Measurements from ENCODE around the gene UBE2QL1. TPM values are rescaled to one million over a fixed set of nuclear protein-coding genes. Genes with fewer than 3 reads are reported as not detected.

Gene UBE2QL1
- total and polyA plus RNA-seq, 4 donors = 9.3 to 60.1 (median 42.3) TPM

DNA sequence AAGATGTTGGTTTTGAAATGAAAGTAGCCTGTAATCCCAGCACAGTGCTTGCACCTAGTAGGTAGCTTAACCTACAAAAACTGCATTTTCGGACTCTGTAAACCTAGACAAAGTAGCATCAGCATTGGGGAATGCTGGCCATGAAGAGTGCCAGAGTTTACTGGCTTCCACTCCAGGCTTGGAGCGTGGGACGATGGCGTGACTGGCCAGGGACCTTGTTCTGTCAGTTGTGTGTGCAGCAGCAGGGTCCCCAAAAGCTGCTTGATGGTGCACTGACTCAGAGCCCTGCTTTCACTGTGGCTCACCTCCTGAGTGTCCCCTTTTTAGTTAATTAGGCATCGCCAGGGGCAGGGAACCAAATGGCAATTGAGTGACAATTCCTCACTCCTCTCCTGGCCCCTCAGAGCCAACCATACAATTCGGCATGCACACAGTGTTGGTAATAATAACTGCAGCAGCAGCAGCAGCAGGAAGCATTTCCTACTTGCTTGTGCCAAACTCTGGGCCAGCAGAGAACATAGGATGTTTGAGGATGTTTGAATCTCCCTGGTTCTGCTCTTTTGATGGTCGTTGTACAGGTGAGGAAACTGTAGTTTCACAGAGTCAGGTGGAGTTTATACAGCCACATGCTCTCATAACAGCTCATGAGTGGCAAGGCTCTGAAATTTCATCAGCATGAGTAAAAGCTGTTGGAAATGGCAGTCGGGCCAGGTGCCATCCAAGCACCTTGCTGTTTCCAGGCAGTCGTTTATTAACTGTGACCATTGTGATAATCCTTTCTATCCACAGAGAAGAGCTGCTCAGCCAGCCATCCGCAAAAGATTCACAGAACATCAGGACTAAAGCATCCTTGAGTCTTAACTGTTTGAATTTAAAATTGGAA, 4.2 kb downstream of the UBE2QL1 start:
- peaks cover 11% of the 10 kb centered on the region for H3K36me3 ChIP-seq (ENCODE audit: control insufficient read depth, insufficient read depth, low read length)
- peak in 1 of 6 donors; percentile 45 for DNase-seq (ENCODE audit: low read depth in 4 of 6, low spot score in 6 of 6)
- no peak overlapping the region for H3K27ac ChIP-seq (ENCODE audit: low read depth, low read length)
- 61% methylated on average over 7 of the region's 10 CpGs for WGBS (ENCODE audit: insufficient coverage)
- H3K4me1 ChIP-seq (ENCODE audit: control insufficient read depth, insufficient read depth, low read length) = peaks cover 16% of the 10 kb centered on the region
- no peak overlapping the region for H3K4me3 ChIP-seq (ENCODE audit: low read depth, low read length)
- H3K27me3 ChIP-seq (ENCODE audit: control insufficient read depth, insufficient read depth, low read length) = peaks cover 13% of the 10 kb centered on the region
- no peaks in the 10 kb centered on the region for H3K9me3 ChIP-seq (ENCODE audit: control insufficient read depth, insufficient read depth, low read length)

GRCh38 chr5:6453937-6454560, 5.4 kb downstream of the UBE2QL1 start:
- DNase-seq (ENCODE audit: low read depth in 4 of 6, low spot score in 6 of 6) = no peak
- Histone ChIP-seq H3K27ac (ENCODE audit: low read depth, low read length) (no peak overlapping the region), H3K27me3 (ENCODE audit: control insufficient read depth, insufficient read depth, low read length) (peaks cover 13% of the 10 kb centered on the region), H3K4me3 (ENCODE audit: low read depth, low read length) (no peak overlapping the region), H3K9me3 (ENCODE audit: control insufficient read depth, insufficient read depth, low read length) (no peaks in the 10 kb centered on the region), H3K36me3 (ENCODE audit: control insufficient read depth, insufficient read depth, low read length) (peaks cover 8% of the 10 kb centered on the region), H3K4me1 (ENCODE audit: control insufficient read depth, insufficient read depth, low read length) (peaks cover 12% of the 10 kb centered on the region)
- WGBS (ENCODE audit: insufficient coverage) = 100% methylated on average over 1 of the region's 2 CpGs

DNA sequence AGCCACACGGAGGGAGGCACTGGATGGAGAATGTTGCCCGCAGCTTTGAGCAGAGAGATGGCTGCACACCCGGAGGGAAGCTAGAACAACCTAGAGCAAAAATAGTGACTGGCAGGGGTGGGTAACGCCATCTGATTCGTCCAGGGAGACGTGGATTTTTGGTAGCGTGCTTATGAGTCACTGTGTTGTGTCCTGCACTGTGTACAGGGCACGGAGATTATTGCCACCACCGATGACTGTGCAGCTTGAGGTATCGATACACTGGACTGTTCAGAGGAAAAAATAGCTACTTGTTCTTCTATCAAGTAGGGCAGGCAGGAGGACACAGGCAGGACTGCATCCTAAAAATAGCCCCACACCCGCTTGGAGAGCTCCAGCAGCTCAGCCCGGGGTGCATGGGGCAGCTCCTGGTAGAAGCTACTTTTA, 6.0 kb downstream of the UBE2QL1 start:
- H3K4me3 ChIP-seq (ENCODE audit: low read depth, low read length) = no peak overlapping the region
- peaks cover 9% of the 10 kb centered on the region for H3K27me3 ChIP-seq (ENCODE audit: control insufficient read depth, insufficient read depth, low read length)
- DNase-seq (ENCODE audit: low read depth in 4 of 6, low spot score in 6 of 6) = no peak
- H3K36me3 ChIP-seq (ENCODE audit: control insufficient read depth, insufficient read depth, low read length) = peaks cover 8% of the 10 kb centered on the region
- WGBS (ENCODE audit: insufficient coverage) = 70% methylated on average over 12 of the region's 12 CpGs
- no peaks in the 10 kb centered on the region for H3K9me3 ChIP-seq (ENCODE audit: control insufficient read depth, insufficient read depth, low read length)
- H3K27ac ChIP-seq (ENCODE audit: low read depth, low read length) = no peak overlapping the region
- H3K4me1 ChIP-seq (ENCODE audit: control insufficient read depth, insufficient read depth, low read length) = peaks cover 7% of the 10 kb centered on the region

GRCh38 chr5:6455571-6456200, 7.0 kb downstream of the UBE2QL1 start:
- WGBS (ENCODE audit: insufficient coverage) = 76% methylated on average over 10 of the region's 13 CpGs
- Histone ChIP-seq H3K36me3 (ENCODE audit: control insufficient read depth, insufficient read depth, low read length) (peaks cover 8% of the 10 kb centered on the region), H3K27me3 (ENCODE audit: control insufficient read depth, insufficient read depth, low read length) (peaks cover 4% of the 10 kb centered on the region), H3K9me3 (ENCODE audit: control insufficient read depth, insufficient read depth, low read length) (no peaks in the 10 kb centered on the region), H3K4me1 (ENCODE audit: control insufficient read depth, insufficient read depth, low read length) (peaks cover 5% of the 10 kb centered on the region), H3K4me3 (ENCODE audit: low read depth, low read length) (no peak overlapping the region), H3K27ac (ENCODE audit: low read depth, low read length) (no peak overlapping the region)
- no peak for DNase-seq (ENCODE audit: low read depth in 4 of 6, low spot score in 6 of 6)

GRCh38 chr5:6456766-6457370, 8.2 kb downstream of the UBE2QL1 start:
- H3K27ac ChIP-seq (ENCODE audit: low read depth, low read length) = no peak overlapping the region
- DNase-seq (ENCODE audit: low read depth in 4 of 6, low spot score in 6 of 6) = no peak
- no peak overlapping the region for H3K4me3 ChIP-seq (ENCODE audit: low read depth, low read length)
- H3K27me3 ChIP-seq (ENCODE audit: control insufficient read depth, insufficient read depth, low read length) = peaks cover 3% of the 10 kb centered on the region
- H3K4me1 ChIP-seq (ENCODE audit: control insufficient read depth, insufficient read depth, low read length) = peaks cover 5% of the 10 kb centered on the region
- no peaks in the 10 kb centered on the region for H3K9me3 ChIP-seq (ENCODE audit: control insufficient read depth, insufficient read depth, low read length)
- WGBS (ENCODE audit: insufficient coverage) = 75% methylated on average over 5 of the region's 6 CpGs
- H3K36me3 ChIP-seq (ENCODE audit: control insufficient read depth, insufficient read depth, low read length) = peaks cover 8% of the 10 kb centered on the region

GRCh38 chr5:6457592-6457991, 8.9 kb downstream of the UBE2QL1 start:
- Histone ChIP-seq H3K27me3 (ENCODE audit: control insufficient read depth, insufficient read depth, low read length) (peaks cover 2% of the 10 kb centered on the region), H3K36me3 (ENCODE audit: control insufficient read depth, insufficient read depth, low read length) (peaks cover 12% of the 10 kb centered on the region), H3K27ac (ENCODE audit: low read depth, low read length) (no peak overlapping the region), H3K4me1 (ENCODE audit: control insufficient read depth, insufficient read depth, low read length) (peaks cover 9% of the 10 kb centered on the region), H3K9me3 (ENCODE audit: control insufficient read depth, insufficient read depth, low read length) (no peaks in the 10 kb centered on the region), H3K4me3 (ENCODE audit: low read depth, low read length) (no peak overlapping the region)
- WGBS (ENCODE audit: insufficient coverage) = 76% methylated on average over 2 of the region's 5 CpGs
- no peak for DNase-seq (ENCODE audit: low read depth in 4 of 6, low spot score in 6 of 6)

DNA sequence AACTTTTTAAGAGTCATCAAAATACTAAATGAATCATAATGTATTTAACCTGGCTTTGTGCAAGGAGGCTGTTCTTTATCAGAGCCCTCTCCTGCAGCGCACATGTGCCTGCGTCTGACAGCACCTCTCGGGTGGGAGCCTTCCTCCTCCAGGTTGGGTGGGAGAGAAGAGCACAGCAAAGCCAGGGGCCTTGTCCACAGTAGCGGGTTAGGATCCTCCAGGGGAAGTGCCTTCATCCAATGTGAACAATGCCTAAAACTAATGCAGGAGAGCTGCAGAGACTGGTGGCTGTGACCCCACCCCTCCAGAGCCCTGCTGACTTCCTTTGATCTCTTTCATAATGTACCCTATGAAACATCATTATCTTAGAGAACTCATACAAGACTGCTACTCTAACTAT, 10.2 kb downstream of the UBE2QL1 start:
- H3K4me3 ChIP-seq (ENCODE audit: low read depth, low read length) = no peak overlapping the region
- peaks cover 5% of the 10 kb centered on the region for H3K4me1 ChIP-seq (ENCODE audit: control insufficient read depth, insufficient read depth, low read length)
- peaks cover 12% of the 10 kb centered on the region for H3K36me3 ChIP-seq (ENCODE audit: control insufficient read depth, insufficient read depth, low read length)
- H3K27ac ChIP-seq (ENCODE audit: low read depth, low read length) = no peak overlapping the region
- no peaks in the 10 kb centered on the region for H3K27me3 ChIP-seq (ENCODE audit: control insufficient read depth, insufficient read depth, low read length)
- WGBS (ENCODE audit: insufficient coverage) = 60% methylated on average over 2 of the region's 4 CpGs
- no peak for DNase-seq (ENCODE audit: low read depth in 4 of 6, low spot score in 6 of 6)
- H3K9me3 ChIP-seq (ENCODE audit: control insufficient read depth, insufficient read depth, low read length) = no peaks in the 10 kb centered on the region

GRCh38 chr5:6459896-6460295, 11.2 kb downstream of the UBE2QL1 start:
- peaks cover 12% of the 10 kb centered on the region for H3K36me3 ChIP-seq (ENCODE audit: control insufficient read depth, insufficient read depth, low read length)
- no peak overlapping the region for H3K27ac ChIP-seq (ENCODE audit: low read depth, low read length)
- 90% methylated on average over 2 of the region's 5 CpGs for WGBS (ENCODE audit: insufficient coverage)
- no peaks in the 10 kb centered on the region for H3K27me3 ChIP-seq (ENCODE audit: control insufficient read depth, insufficient read depth, low read length)
- no peaks in the 10 kb centered on the region for H3K9me3 ChIP-seq (ENCODE audit: control insufficient read depth, insufficient read depth, low read length)
- H3K4me3 ChIP-seq (ENCODE audit: low read depth, low read length) = no peak overlapping the region
- peaks cover 5% of the 10 kb centered on the region for H3K4me1 ChIP-seq (ENCODE audit: control insufficient read depth, insufficient read depth, low read length)
- DNase-seq (ENCODE audit: low read depth in 4 of 6, low spot score in 6 of 6) = no peak

GRCh38 chr5:6461006-6461405, 12.3 kb downstream of the UBE2QL1 start:
- WGBS (ENCODE audit: insufficient coverage) = no CpG with 5 or more reads among the region's 2 CpGs
- peaks cover 11% of the 10 kb centered on the region for H3K4me1 ChIP-seq (ENCODE audit: control insufficient read depth, insufficient read depth, low read length)
- H3K27ac ChIP-seq (ENCODE audit: low read depth, low read length) = no peak overlapping the region
- peaks cover 13% of the 10 kb centered on the region for H3K36me3 ChIP-seq (ENCODE audit: control insufficient read depth, insufficient read depth, low read length)
- H3K27me3 ChIP-seq (ENCODE audit: control insufficient read depth, insufficient read depth, low read length) = no peaks in the 10 kb centered on the region
- H3K9me3 ChIP-seq (ENCODE audit: control insufficient read depth, insufficient read depth, low read length) = no peaks in the 10 kb centered on the region
- DNase-seq (ENCODE audit: low read depth in 4 of 6, low spot score in 6 of 6) = no peak
- H3K4me3 ChIP-seq (ENCODE audit: low read depth, low read length) = no peak overlapping the region
